MM.1S (cell line): ENCODE measurements around the gene ACKR4.

ENCODE experiments used
- EZH2 ChIP-seq: fragments of 300-600 bp; sonication (generic); optimal IDR thresholded peaks from 2 replicates; pipeline ENCODE3; 2017; ENCODE audit warnings: low read depth, mild to moderate bottlenecking, antibody characterized with exemption, low read length, mixed read lengths
- TF ChIP-seq, protein P1 (sequence below): fragments of 300-600 bp; sonication (generic); IDR thresholded peaks from 2 replicates; pipeline ENCODE4 v1.5.1; 2016; ENCODE audit warnings: antibody characterized with exemption, low read length, mixed read lengths

GRCh38 chr3:132616780-132617179 is 19.7 kb downstream of the ACKR4 start:
- TF ChIP-seq, protein P1, sequence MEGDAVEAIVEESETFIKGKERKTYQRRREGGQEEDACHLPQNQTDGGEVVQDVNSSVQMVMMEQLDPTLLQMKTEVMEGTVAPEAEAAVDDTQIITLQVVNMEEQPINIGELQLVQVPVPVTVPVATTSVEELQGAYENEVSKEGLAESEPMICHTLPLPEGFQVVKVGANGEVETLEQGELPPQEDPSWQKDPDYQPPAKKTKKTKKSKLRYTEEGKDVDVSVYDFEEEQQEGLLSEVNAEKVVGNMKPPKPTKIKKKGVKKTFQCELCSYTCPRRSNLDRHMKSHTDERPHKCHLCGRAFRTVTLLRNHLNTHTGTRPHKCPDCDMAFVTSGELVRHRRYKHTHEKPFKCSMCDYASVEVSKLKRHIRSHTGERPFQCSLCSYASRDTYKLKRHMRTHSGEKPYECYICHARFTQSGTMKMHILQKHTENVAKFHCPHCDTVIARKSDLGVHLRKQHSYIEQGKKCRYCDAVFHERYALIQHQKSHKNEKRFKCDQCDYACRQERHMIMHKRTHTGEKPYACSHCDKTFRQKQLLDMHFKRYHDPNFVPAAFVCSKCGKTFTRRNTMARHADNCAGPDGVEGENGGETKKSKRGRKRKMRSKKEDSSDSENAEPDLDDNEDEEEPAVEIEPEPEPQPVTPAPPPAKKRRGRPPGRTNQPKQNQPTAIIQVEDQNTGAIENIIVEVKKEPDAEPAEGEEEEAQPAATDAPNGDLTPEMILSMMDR, result no peak
- no peak for TF ChIP-seq EZH2
